ENCODE data around the gene E2F8. TPM values are rescaled to one million over a fixed set of nuclear protein-coding genes. Genes with fewer than 3 reads are reported as not detected.

Gene E2F8
- total RNA-seq, 1 experiment from 2014 or later: 19.5 TPM

GRCh38 chr11:19187833-19188258, 52.9 kb downstream of the E2F8 start:
- BruUV-seq (replicated peaks): no TSS peak
- Histone ChIP-seq H3K36me3 (ENCODE audit: insufficient read depth, low read length, poor library complexity, severe bottlenecking) (no peaks in the 10 kb centered on the region), H3K9me3 (ENCODE audit: low read depth, low read length, poor library complexity, severe bottlenecking) (no peaks in the 10 kb centered on the region), H3K27me3 (replicated peaks; ENCODE audit: insufficient read depth, low read depth, low read length, poor library complexity) (no peaks in the 10 kb centered on the region), H3K4me3 (ENCODE audit: low read depth, low read length, poor library complexity, severe bottlenecking) (no peak overlapping the region), H3K27ac (ENCODE audit: low read depth, low read length, poor library complexity, severe bottlenecking) (no peak overlapping the region), H3K4me1 (ENCODE audit: insufficient read depth, low read length, poor library complexity, severe bottlenecking) (peaks cover 16% of the 10 kb centered on the region)
- no peak for DNase-seq (ENCODE audit: low spot score)
- intact Hi-C loops (cut with micrococcal nuclease; ENCODE audit: unreplicated experiment): no loop called here
- no peak for TF ChIP-seq EZH2 (IDR thresholded peaks at IDR 0.05; ENCODE audit: borderline replicate concordance, low read depth, low read length, poor library complexity, severe bottlenecking)
- TF ChIP-seq CTCF (conservative IDR thresholded peaks at IDR 0.05; ENCODE audit: low read depth, low read length): no peak
- POLR2A ChIA-PET (ENCODE audit: low non-redundant PET): no interaction called here
- CTCF ChIA-PET: no interaction called here

DNA sequence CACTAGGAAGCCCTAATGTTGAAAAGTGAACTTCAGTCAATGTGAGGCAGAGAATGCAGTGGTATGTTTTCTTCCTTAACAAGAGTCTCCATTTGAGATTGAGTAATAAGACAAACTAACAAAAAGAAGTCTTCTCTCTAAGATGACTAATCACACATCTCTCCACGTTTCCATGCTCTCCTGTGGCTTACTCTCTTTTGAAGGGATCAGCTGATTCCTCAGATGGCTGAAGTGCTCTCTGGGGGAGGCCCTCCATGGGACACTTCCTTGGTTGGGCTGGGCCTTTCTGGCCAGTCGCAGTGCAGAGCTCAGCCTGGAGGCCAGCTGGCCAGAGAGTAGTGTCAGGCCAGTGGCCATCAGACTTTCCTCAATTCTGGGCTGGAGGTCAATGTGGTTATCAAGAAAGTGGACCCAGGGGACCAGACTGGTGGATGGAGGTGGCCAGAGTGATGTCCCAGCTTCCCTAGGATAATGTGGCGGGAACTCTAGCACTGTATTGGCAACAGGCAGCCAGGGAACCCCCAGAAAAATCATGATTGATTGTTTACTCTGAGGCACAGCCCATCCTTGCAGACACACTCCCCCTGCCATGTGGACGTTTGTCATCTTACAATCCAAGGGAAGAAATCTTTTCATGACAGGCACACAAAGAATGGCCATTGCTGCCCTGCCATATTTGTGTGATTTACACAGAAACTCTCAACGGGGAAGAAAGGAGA, 53.5 kb downstream of the E2F8 start:
- BruUV-seq (replicated peaks): no TSS peak

GRCh38 chr11:19185516-19186052, 55.2 kb downstream of the E2F8 start:
- TF ChIP-seq EZH2 (IDR thresholded peaks at IDR 0.05; ENCODE audit: borderline replicate concordance, low read depth, low read length, poor library complexity, severe bottlenecking) (no peak), CTCF (conservative IDR thresholded peaks at IDR 0.05; ENCODE audit: low read depth, low read length) (no peak)
- H3K36me3 ChIP-seq (ENCODE audit: insufficient read depth, low read length, poor library complexity, severe bottlenecking): no peaks in the 10 kb centered on the region
- no peaks in the 10 kb centered on the region for H3K27me3 ChIP-seq (replicated peaks; ENCODE audit: insufficient read depth, low read depth, low read length, poor library complexity)
- DNase-seq (ENCODE audit: low spot score): no peak
- ChIA-PET CTCF (no interaction called here), POLR2A (ENCODE audit: low non-redundant PET) (no interaction called here)
- H3K27ac ChIP-seq (ENCODE audit: low read depth, low read length, poor library complexity, severe bottlenecking): no peak overlapping the region
- peaks cover 16% of the 10 kb centered on the region for H3K4me1 ChIP-seq (ENCODE audit: insufficient read depth, low read length, poor library complexity, severe bottlenecking)
- H3K4me3 ChIP-seq (ENCODE audit: low read depth, low read length, poor library complexity, severe bottlenecking): no peak overlapping the region
- no TSS peak for BruUV-seq (replicated peaks)
- no peaks in the 10 kb centered on the region for H3K9me3 ChIP-seq (ENCODE audit: low read depth, low read length, poor library complexity, severe bottlenecking)
- intact Hi-C loops (cut with micrococcal nuclease; ENCODE audit: unreplicated experiment): no loop called here

More for the DNA sequence above, 53.5 kb downstream of the E2F8 start:
- Histone ChIP-seq H3K4me1 (ENCODE audit: insufficient read depth, low read length, poor library complexity, severe bottlenecking) (peaks cover 16% of the 10 kb centered on the region), H3K27me3 (replicated peaks; ENCODE audit: insufficient read depth, low read depth, low read length, poor library complexity) (no peaks in the 10 kb centered on the region), H3K9me3 (ENCODE audit: low read depth, low read length, poor library complexity, severe bottlenecking) (no peaks in the 10 kb centered on the region), H3K36me3 (ENCODE audit: insufficient read depth, low read length, poor library complexity, severe bottlenecking) (no peaks in the 10 kb centered on the region), H3K4me3 (ENCODE audit: low read depth, low read length, poor library complexity, severe bottlenecking) (no peak overlapping the region), H3K27ac (ENCODE audit: low read depth, low read length, poor library complexity, severe bottlenecking) (no peak overlapping the region)
- intact Hi-C loops (cut with micrococcal nuclease; ENCODE audit: unreplicated experiment): no loop called here
- DNase-seq (ENCODE audit: low spot score): no peak
- TF ChIP-seq CTCF (conservative IDR thresholded peaks at IDR 0.05; ENCODE audit: low read depth, low read length) (no peak), EZH2 (IDR thresholded peaks at IDR 0.05; ENCODE audit: borderline replicate concordance, low read depth, low read length, poor library complexity, severe bottlenecking) (no peak)
- ChIA-PET CTCF (no interaction called here), POLR2A (ENCODE audit: low non-redundant PET) (no interaction called here)

Measured in A673 (cell line).